ENCODE data around the gene CHRM4. TPM values are rescaled to one million over a fixed set of nuclear protein-coding genes. Genes with fewer than 3 reads are reported as not detected.
"Not testable (repeated sequence)": the region's sequence is repeated elsewhere in the genome, so short reads cannot be mapped to it uniquely, and the experiment has no call there.

The CHRM4 gene
- total RNA-seq, 1 donor from 2014 or later = 0.12 TPM

DNA sequence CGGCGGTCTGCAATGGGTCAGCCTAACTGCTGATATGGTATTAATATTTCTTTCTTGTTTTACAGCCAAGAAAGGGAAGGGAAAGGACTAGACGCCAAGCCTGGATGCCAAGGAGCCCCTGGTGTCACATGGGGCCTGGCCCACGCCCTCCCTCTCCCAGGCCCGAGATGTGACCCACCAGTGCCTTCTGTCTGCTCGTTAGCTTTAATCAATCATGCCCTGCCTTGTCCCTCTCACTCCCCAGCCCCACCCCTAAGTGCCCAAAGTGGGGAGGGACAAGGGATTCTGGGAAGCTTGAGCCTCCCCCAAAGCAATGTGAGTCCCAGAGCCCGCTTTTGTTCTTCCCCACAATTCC is 8.2 kb downstream of the CHRM4 start:
- no peak for DNase-seq (ENCODE audit: extremely low read depth, low read depth, low spot score)

DNA sequence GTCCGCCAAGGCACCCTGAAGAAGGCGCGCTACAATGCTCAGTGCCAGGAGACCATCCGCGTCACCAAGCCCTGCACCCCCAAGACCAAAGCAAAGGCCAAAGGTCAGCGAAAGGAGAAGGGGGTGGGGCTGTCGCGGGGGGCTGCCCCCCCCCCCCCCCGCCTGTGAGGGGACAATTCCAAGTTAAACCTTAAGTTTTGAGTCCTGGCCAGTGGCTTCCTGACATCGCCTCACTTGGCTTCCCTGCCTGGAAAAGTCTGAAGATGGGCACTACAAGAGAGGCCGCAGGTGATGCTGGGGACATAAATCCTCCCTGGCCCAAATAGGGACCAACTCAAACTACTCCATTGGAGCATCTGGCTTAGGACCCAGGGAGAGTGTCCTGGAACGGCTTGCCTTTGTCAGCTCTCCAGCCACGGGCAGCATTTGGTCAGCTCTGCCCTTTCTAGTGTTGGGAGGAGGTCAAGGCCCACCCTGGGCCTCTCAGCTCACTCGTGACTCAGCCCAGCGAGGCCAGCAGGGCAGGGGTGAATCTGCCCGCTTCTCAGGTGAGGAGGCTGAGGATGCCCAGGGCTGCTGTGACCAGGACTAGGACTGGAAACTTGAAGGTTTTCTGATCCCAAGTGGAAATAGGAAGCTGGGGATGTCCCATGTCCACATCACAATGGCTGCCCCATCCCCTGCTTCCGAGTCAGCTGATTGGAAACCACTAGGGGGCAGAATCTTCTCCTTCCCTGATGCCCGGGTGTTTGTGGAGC is 8.8 kb downstream of the CHRM4 start:
- no peak for DNase-seq (ENCODE audit: extremely low read depth, low read depth, low spot score)

DNA sequence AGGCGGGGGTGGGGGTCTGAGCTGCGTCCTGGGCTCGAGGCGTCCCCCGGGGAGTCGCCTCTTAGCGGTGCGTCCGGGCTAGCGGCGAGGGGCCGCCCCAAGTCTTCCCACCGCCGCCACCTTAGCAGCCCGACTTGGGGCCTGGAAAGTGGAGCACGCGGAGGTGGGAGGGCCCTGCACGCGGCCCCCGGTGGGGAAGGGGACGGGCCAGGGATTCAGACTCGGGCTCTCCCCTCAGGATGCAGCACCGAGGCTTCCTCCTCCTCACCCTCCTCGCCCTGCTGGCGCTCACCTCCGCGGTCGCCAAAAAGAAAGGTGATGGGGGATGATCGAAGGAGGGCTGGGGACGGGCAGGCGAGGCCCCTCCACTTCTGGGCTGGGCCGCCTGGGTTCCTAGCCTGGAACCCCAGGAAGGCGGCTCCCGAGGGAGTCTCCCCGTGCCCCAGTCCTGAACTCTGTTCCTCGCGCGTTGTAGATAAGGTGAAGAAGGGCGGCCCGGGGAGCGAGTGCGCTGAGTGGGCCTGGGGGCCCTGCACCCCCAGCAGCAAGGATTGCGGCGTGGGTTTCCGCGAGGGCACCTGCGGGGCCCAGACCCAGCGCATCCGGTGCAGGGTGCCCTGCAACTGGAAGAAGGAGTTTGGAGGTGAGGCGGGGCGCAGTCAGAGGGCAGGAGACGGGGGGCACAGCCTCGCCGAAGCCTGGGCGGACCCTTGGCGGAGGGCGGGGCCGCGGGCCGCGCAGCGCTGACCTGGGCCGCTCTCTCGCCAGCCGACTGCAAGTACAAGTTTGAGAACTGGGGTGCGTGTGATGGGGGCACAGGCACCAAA is 9.5 kb downstream of the CHRM4 start:
- no peak for DNase-seq (ENCODE audit: extremely low read depth, low read depth, low spot score)

DNA sequence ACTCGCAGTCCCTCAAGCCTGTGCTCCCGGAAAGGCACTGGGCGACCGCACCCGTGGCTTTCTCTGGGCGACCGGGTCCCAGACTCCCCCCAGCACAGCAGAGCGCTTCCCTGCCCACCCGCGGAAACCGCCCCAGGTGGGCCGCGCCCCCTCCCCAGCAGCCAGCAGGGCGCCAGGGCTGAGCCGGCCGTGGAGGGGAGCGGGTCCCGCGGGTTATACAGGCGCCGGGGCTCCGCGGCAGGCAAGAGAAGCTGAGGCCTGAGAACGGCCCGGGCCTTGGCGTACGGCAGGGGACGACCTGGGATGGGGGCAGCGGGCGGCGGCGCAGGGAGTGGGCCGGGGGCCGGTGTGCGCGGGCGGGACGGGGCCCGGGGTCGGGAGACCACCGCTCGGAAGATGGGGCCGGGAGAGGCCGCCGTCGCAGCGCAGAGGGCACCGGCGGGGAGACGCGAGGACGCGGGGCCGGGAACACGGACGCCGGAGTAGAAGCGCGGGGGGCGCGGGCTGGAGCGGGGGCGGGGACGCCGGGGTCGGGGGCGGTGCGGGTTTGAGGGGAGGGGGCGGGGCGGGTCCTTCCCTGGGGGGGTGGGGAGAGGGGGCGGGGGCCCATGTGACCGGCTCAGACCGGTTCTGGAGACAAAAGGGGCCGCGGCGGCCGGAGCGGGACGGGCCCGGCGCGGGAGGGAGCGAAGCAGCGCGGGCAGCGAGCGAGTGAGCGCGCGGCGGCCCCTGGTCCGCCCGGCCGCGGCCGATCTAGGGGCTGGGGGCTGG is 10.3 kb downstream of the CHRM4 start, which contains the start of gene MDK:
Gene MDK (plus strand): TSS at position 622 of the 771 bp plus-strand sequence. CDS start 389 bp downstream, outside the sequence.
- DNase-seq (ENCODE audit: extremely low read depth, low read depth, low spot score) = no peak

DNA sequence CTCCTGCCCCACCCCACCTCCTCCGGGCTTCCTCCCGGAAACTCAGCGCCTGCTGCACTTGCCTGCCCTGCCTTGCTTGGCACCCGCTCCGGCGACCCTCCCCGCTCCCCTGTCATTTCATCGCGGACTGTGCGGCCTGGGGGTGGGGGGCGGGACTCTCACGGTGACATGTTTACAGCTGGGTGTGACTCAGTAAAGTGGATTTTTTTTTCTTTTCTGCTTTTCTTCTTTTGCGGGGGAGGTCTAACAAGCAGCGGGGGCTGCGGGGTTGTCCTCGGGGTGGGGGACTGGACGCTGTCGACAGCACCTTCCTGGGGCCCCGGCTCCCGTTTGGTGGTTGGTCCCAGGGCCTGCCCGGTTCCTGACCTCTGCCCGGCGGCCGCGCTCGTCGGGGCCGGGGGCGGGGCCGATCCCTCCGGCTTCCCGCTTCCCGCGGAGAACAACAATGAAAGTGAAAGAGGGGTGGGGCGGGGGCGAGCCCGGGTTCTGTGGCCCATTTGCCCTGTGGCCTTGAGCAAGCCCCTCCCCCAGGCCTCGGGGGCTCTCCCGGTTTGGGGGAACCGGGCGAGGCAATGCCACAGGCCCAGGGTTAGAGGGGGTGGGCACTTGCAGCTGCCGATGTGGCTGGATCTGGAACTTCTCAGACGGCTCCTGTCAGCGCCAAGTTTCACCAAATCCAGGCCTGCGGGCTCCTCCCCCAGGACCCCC is 11.1 kb downstream of the CHRM4 start:
- DNase-seq (ENCODE audit: extremely low read depth, low read depth, low spot score) = no peak

DNA sequence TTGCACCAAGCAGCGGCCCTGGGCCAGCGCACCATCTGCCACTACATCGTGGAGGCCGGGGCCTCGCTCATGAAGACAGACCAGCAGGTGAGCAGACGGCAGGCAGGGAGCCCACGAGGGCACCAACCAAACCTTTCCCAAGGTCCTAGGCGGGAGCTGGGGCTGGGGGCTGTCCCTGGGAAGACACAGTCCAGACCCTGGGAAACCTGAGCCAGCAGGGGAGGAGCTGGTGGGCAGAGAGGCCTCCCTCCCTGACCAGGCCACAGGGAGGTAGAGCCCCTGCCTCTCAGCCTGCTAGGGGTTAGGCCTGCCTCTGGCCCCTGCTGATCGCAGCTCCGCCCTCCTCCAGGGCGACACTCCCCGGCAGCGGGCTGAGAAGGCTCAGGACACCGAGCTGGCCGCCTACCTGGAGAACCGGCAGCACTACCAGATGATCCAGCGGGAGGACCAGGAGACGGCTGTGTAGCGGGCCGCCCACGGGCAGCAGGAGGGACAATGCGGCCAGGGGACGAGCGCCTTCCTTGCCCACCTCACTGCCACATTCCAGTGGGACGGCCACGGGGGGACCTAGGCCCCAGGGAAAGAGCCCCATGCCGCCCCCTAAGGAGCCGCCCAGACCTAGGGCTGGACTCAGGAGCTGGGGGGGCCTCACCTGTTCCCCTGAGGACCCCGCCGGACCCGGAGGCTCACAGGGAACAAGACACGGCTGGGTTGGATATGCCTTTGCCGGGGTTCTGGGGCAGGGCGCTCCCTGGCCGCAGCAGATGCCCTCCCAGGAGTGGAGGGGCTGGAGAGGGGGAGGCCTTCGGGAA is 11.9 kb downstream of the CHRM4 start:
- DNase-seq (ENCODE audit: extremely low read depth, low read depth, low spot score) = not testable (repeated sequence)

DNA sequence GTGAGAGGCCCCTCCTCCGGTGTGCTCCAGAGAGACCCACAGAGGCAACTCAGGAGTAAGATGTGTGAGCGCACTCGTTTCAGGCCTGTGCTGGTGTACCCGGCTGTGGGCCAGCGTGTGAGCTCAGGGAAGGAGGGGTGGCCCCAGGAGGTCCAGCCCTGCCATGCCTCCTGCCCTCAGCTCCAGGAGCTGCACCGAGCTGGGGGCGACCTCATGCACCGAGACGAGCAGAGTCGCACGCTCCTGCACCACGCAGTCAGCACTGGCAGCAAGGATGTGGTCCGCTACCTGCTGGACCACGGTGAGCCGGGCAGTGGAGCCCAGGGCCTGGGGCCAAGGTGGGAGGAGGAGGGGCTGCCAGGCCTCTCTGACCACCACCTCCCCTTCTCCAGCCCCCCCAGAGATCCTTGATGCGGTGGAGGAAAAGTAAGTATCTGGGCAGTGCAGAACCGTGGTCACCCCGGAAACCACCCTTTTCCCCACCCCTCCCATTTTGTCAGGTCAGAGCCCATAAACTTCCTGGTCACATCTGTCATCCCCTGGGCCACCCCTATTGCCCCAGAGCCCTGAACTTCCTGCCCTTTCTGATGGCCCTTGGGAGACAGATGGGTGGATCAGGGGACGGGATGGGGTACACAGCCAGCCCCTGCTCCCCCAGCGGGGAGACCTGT is 12.6 kb downstream of the CHRM4 start:
- DNase-seq (ENCODE audit: extremely low read depth, low read depth, low spot score) = no peak

DNA sequence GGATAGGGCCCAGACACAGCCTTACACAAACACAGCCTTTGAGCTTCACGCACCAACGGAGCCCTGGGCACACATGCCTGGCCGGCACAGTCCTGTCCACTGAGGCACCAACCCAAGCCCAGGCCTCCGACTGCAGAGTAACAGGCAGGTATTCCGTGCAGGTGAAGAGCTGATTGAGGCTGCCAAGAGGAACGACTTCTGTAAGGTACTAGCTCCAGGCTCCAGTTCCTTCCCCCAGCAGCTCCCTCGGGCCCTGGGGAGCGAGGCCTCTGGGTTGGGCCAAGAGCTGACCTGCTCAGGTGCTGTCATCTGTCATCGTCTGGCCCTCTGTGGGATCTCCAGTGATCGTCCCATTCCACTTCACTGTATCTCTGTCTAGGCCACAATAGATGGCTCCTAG is 13.3 kb downstream of the CHRM4 start:
- DNase-seq (ENCODE audit: extremely low read depth, low read depth, low spot score) = no peak

DNA sequence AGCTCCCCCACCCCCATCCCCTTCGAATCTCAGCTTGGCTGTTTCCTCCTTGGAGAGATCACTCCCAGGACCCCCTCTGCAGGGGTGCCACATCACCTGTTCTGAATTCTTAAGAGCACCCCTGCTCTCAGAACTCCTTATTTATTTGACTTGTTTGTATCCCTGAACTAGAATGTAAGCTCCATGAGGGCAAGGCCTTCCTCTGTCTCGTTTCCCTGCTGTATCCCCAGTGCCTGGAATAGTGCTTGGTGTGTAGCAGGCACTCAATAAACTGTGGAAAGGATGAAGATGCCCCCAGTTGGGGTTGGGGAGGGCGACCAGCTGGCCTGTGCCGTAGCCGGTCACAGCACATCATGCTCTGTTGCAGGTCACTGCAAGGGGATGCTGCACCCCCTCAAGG is 13.7 kb downstream of the CHRM4 start:
- no peak for DNase-seq (ENCODE audit: extremely low read depth, low read depth, low spot score)

DNA sequence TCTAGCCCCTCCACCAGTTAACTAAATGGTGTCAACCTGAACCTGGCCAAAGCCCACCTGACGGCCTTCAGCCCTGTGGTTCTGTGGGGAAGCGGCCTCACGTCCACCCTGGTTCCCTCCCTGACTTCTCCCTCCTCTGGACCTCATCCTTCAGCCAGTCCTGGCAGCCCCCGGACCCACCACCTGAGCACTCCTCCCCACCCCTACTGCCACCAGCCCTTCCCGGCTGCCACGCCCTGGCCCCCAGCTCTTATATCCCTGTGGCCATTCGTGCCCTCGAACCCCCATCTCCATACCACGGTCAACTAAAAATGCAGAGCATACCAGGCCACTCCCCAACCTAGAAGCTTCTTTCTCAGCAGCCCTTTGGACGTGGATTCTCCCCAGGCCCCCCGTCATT is 14.3 kb downstream of the CHRM4 start:
- DNase-seq (ENCODE audit: extremely low read depth, low read depth, low spot score) = no peak

DNA sequence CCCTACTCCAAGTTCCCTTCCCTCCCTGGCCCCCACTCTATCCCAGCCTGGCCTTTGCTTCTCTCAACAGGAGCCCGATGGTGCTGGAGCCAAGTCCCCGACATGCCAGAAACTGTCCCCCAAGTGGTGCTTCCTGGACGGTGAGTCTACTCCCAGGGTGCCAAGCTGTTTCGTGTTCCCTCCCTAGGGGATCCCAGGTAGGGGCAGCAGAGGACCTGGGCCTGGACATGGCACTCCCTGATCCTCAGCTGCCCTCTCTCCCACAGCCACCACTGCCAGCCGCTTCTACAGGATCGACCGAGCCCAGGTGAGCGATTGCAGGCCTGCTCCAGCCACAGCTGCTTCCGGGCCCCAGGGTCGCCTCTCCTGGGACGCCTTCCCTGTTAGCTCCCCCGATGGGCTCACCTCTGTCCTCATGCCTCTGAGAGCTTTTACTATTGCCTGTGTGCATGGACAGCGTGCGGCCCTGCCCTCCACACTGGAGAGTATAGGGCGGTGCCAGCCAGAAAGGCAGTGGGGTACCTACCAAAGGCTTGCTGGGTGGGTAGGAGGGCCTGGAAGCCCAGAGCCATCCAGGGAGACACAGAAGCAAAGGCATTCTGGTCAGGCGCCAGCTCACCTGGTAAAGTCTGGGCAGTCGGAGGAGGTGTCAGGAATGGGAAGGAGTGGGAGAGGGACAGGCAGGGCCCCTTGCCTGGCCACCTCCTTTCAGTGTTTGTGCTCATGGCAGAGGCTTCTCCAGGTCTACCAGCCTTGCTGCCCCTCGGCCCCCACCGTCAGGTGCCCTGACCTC is 15.1 kb downstream of the CHRM4 start:
- DNase-seq (ENCODE audit: extremely low read depth, low read depth, low spot score) = no peak

DNA sequence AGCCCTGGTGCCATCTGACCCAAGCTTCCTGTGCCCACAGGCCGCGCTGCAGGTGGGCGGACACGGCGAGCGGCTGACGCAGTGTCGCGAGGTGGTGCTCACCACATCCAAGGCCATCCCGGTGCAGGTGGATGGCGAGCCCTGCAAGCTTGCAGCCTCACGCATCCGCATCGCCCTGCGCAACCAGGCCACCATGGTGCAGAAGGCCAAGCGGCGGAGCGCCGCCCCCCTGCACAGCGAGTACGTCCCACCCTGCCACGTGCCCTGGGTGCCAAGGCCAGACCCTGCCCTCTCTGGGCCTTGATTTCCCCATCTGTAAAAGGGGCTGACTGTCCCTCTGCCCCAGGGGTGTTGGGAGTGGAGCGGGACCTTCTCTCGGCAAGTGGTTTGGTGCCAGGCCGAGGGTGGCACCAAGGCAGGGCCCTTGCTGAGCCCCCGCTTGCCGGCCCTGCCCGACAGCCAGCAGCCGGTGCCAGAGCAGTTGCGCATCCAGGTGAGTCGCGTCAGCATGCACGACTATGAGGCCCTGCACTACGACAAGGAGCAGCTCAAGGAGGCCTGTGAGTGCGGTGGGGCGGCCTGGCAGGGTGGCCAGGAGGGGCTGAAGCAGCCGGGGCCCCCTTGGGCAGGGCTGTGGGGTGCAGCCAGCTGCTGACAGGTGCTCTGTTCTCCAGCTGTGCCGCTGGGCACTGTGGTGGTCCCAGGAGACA is 16.0 kb downstream of the CHRM4 start:
- DNase-seq (ENCODE audit: extremely low read depth, low read depth, low spot score) = no peak

DNA sequence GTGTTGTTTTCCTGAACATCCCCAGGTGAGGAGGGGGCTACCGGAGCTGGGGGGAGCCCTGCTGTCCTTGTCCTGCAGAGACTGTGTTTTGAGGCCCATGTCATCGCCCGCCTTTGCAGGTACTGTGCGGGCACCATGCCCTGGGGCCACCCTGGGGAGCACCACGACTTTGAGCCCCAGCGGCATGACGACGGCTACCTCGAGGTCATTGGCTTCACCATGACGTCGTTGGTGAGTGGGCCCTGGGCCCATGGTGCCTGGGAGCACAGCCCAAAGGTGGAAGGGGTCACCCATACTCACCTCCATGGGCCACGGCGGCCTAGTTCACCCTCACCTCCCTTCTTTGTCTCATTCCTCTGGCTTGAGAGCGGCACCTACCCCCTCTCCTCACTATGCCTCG is 16.8 kb downstream of the CHRM4 start:
- DNase-seq (ENCODE audit: extremely low read depth, low read depth, low spot score) = no peak

DNA sequence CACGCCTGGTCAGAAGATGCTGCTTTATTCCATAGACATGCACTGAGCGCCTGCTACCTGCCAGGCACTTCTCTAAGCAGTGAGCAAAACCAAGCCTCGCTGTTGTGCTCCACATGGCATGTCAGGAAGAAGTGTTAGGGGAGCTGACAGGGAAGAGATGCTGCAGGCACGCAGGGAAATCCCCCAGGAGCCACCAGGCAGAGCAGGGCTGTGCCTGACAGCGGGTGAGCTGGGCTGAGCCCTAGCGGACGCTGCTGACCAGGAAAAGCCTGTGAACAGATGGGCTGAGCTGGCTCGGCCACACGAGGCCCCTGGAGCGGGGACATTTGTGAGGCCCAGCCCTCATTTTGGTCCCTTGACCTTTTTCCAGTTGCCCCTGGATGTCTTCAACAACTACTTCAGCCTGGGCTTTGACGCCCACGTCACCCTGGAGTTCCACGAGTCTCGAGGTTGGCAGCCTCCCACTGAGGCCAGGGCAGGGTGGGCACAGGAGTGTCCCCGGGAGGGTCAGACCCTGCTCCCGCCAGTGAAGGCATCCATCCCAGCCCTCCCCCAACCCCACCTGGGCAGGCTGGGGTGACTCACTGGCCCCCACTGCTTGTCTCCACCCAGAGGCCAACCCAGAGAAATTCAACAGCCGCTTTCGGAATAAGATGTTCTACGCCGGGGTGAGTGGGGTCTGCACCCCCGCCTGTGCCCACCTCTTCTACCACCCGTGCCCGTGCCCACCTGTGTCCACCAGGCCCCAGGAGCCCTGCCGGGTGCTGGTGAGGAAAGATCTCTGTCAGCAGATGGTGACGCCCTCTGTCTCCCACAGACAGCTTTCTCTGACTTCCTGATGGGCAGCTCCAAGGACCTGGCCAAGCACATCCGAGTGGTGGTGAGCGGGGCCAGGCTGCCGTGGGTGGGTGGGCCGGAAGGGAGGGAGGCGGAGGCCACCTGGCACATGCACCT is 17.5 kb downstream of the CHRM4 start:
- no peak for DNase-seq (ENCODE audit: extremely low read depth, low read depth, low spot score)

DNA sequence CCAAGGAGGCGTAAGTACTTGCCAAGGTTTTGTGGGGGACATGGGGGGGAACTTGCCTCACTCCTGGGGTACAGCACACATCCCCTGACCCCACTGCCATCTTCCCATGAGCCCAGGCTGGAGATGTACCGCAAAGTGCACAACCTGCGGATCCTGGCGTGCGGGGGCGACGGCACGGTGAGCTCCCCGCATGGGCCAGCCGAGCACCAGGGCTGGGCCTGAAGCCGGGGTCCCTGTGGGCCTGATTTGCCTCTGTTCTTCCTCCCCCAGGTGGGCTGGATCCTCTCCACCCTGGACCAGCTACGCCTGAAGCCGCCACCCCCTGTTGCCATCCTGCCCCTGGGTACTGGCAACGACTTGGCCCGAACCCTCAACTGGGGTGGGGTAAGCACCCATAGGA is 19.1 kb downstream of the CHRM4 start:
- not testable (repeated sequence) for DNase-seq (ENCODE audit: extremely low read depth, low read depth, low spot score)

DNA sequence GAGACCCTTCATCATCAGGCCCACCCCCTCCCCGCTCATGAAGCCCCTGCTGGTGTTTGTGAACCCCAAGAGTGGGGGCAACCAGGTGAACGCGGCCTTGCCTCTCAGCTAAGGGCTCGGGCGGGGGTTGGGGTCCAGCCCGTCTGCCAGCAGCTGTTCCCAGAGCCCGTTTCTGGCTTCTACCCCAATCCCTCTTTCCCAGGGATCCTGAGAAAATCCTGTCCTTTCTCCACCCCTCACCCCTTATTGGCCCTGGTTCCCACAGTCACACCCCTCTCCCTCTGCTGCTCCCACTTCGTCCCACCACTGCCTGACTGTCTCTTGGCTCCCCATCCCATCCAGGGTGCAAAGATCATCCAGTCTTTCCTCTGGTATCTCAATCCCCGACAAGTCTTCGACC is 19.5 kb downstream of the CHRM4 start:
- no peak for DNase-seq (ENCODE audit: extremely low read depth, low read depth, low spot score)

DNA sequence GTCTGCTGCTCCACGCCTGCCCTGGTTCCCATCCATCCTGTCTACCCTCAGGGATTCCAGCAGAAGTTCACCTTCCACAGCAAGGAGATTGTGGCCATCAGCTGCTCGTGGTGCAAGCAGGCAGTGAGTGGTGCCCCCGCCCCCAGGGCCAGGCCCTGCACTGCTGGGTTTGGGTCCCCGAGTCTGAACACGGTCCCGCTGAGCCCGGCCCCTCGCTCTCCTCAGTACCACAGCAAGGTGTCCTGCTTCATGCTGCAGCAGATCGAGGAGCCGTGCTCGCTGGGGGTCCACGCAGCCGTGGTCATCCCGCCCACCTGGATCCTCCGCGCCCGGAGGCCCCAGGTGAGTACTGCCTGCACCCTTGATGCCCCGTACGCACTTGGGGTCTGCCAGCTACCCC is 20.3 kb downstream of the CHRM4 start:
- not testable (repeated sequence) for DNase-seq (ENCODE audit: extremely low read depth, low read depth, low spot score)

Measured in glomerular endothelial cell (primary cell).